Ishikawa (cell line): Measurements from ENCODE around the gene DDX43.

ENCODE experiments used
- CEBPB ChIP-seq: IDR thresholded peaks from 2 replicates; pipeline ENCODE4 v1.6.1; 2012
- CREB1 ChIP-seq: IDR thresholded peaks from 2 replicates; pipeline ENCODE4 v1.6.1; 2012; ENCODE audit warnings: low read depth
- EGR1 ChIP-seq: IDR thresholded peaks from 2 replicates; pipeline ENCODE4 v1.6.1; 2012
- EP300 ChIP-seq: IDR thresholded peaks from 2 replicates; pipeline ENCODE4 v1.6.1; 2012; ENCODE audit warnings: borderline replicate concordance
- FOXM1 ChIP-seq: IDR thresholded peaks from 2 replicates; pipeline ENCODE4 v1.6.1; 2012; ENCODE audit warnings: low read depth, borderline replicate concordance
- NFIC ChIP-seq: IDR thresholded peaks from 2 replicates; pipeline ENCODE4 v1.6.1; 2012
- RAD21 ChIP-seq: IDR thresholded peaks from 2 replicates; pipeline ENCODE4 v1.6.1; 2012; ENCODE audit warnings: low read depth
- REST ChIP-seq: IDR thresholded peaks from 2 replicates; pipeline ENCODE4 v1.6.1; 2012; ENCODE audit warnings: low read depth, mild to moderate bottlenecking
- TAF1 ChIP-seq: IDR thresholded peaks from 2 replicates; pipeline ENCODE4 v1.6.1; 2012; ENCODE audit warnings: low read depth, mild to moderate bottlenecking
- TCF12 ChIP-seq: IDR thresholded peaks from 2 replicates; pipeline ENCODE4 v1.6.1; 2012; ENCODE audit warnings: low read depth
- TEAD4 ChIP-seq: IDR thresholded peaks from 2 replicates; pipeline ENCODE4 v1.6.1; 2012
- YY1 ChIP-seq: IDR thresholded peaks from 2 replicates; pipeline ENCODE4 v1.6.1; 2012; ENCODE audit warnings: low read depth
- ZBTB7A ChIP-seq: IDR thresholded peaks from 2 replicates; pipeline ENCODE4 v1.6.1; 2012; ENCODE audit warnings: low read depth
- TF ChIP-seq, protein P1 (sequence below): IDR thresholded peaks from 2 replicates; pipeline ENCODE4 v1.6.1; 2012
- TF ChIP-seq, protein P2 (sequence below): IDR thresholded peaks from 2 replicates; pipeline ENCODE4 v1.6.1; 2012

Gene DDX43

DNA sequence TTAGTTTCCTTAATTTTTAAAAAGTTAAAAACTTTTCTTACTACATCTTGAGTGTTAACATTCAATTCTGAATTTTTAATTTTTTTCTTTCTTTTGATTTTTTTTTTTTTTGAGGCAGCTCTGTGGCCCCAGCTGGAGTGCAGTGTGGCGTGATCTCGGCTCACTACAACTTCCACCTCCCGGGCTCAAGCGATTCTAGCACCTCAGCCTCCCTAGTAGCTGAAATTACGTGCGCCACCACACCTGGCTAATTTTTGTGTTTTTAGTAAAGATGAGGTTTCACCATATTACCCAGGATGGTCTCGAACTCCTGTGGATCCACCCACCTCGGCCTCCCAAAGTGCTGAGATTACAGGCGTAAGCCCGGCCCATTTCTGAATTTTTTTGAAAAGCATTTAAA lies 1.2 kb downstream of the DDX43 start:
- no peak for TF ChIP-seq FOXM1

DNA sequence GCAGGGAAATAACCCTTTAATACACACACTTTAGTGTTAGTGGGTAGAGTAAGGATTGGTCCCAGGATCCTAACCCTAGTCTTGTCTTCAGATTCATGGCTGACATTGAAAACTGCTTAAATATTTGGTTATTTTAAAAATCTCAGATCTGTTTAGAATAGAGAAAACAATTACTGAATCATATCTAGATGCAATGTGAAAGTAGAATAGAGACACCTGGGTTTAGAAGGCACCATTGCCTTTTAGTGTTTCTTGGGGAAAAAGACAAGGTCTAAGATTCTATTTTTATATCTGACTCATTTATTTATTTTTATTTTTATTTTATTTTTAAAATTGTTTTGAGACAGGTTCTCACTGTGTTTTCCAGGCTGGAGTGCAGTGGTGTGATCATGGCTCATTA lies 6.0 kb downstream of the DDX43 start:
- TF ChIP-seq, protein P1, sequence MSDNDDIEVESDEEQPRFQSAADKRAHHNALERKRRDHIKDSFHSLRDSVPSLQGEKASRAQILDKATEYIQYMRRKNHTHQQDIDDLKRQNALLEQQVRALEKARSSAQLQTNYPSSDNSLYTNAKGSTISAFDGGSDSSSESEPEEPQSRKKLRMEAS: no peak
- TF ChIP-seq, protein P2, sequence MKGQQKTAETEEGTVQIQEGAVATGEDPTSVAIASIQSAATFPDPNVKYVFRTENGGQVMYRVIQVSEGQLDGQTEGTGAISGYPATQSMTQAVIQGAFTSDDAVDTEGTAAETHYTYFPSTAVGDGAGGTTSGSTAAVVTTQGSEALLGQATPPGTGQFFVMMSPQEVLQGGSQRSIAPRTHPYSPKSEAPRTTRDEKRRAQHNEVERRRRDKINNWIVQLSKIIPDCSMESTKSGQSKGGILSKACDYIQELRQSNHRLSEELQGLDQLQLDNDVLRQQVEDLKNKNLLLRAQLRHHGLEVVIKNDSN: no peak
- TF ChIP-seq RAD21: no peak
- TF ChIP-seq ZBTB7A: no peak
- no peak for TF ChIP-seq EGR1
- TF ChIP-seq TEAD4: no peak
- no peak for TF ChIP-seq EP300
- no peak for TF ChIP-seq REST
- TF ChIP-seq YY1: no peak
- no peak for TF ChIP-seq NFIC
- TF ChIP-seq FOXM1: no peak
- TF ChIP-seq TAF1: no peak
- TF ChIP-seq TCF12: no peak
- TF ChIP-seq CEBPB: no peak
- no peak for TF ChIP-seq CREB1

- TF ChIP-seq NFIC: no peak
- TF ChIP-seq, protein P2: no peak
- TF ChIP-seq EGR1: no peak
- no peak for TF ChIP-seq REST
- TF ChIP-seq FOXM1: no peak
- no peak for TF ChIP-seq TEAD4
- no peak for TF ChIP-seq TAF1
- TF ChIP-seq TCF12: no peak
- TF ChIP-seq ZBTB7A: no peak
- no peak for TF ChIP-seq RAD21
- TF ChIP-seq, protein P1: no peak
- no peak for TF ChIP-seq CREB1
- TF ChIP-seq EP300: no peak
- no peak for TF ChIP-seq YY1
- no peak for TF ChIP-seq CEBPB
Measured at GRCh38 chr6:73409395-73409794, 14.8 kb downstream of the DDX43 start.

DNA sequence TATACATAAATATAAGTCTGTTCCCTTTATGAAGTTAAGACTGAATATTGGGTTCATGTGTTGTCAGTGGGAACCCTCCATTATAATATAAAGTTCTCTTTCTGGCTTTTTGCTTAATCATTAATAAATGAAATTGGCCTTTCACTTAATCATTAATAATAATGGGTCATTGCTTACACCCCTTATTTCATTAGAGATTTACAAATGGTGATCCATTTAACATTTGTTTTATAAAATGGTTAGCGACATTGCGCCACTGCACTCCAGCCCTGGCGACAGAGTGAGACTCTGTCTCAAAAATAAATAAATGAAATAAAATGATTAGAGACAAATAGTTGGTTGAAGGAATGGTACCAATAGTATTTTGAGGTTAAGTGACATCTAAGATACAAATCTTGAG lies 18.5 kb downstream of the DDX43 start:
- TF ChIP-seq TEAD4 (no peak), EGR1 (no peak), NFIC (no peak), TAF1 (no peak)

DNA sequence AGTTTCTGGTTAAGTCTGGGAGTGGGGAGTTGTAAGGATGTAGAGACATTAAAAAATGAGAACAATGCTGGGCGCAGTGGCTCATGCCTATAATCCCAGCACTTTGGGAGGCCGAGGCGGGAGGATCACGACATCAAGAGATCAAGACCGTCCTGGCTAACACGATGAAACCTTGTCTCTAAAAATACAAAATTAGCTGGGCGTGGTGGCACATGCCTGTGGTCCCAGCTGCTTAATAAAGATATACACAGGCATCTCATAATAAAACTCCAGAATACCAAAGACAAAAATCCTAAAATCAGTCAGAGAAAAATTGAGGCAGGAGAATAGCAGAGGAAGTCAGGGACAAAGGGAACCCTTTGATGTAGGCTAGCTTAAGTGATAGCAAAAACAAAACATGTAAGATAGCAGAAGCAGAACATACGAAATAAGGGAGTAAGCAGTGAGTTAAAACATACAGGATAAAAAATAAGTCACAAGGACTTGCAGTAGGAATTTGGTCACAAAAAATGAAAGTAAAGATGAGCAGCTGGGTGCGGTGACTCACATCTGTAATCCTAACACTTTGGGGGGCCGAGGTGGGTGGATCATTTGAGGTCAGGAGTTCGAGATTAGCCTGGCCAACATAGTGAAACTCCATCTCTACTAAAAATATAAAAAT lies 23.6 kb downstream of the DDX43 start:
- no peak for TF ChIP-seq EP300
- no peak for TF ChIP-seq NFIC
- no peak for TF ChIP-seq REST
- no peak for TF ChIP-seq FOXM1
- no peak for TF ChIP-seq EGR1
- TF ChIP-seq TCF12: no peak
- no peak for TF ChIP-seq CEBPB

DNA sequence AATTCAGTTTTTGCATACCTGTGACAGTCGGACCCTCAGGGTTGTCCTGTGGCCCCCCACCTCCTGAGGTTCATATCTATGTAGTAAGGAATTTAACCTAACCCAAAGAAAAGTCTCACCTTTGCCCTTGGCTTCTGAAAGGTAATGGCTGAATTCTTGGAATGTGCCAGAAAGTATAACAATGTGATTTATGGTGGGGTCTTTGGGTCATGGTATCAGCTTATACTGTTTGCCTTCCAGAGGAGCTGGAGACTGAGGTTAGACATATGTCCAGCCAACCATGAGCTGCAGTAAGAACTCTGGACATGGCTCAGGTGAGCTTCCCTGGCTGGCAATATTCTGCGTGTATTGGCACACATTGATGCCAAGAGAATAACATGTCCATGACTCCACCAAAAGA lies 26.9 kb downstream of the DDX43 start:
- TF ChIP-seq EGR1: no peak
- TF ChIP-seq CEBPB: no peak
- TF ChIP-seq REST: no peak
- TF ChIP-seq, protein P1: no peak
- no peak for TF ChIP-seq ZBTB7A
- TF ChIP-seq RAD21: no peak
- TF ChIP-seq FOXM1: no peak
- no peak for TF ChIP-seq CREB1
- no peak for TF ChIP-seq TAF1
- no peak for TF ChIP-seq YY1
- no peak for TF ChIP-seq TEAD4
- no peak for TF ChIP-seq NFIC
